Inferior parietal cortex (tissue), 1 donor: ENCODE results near the gene CEACAM19.
"Not testable (repeated sequence)": the region's sequence is repeated elsewhere in the genome, so short reads cannot be mapped to it uniquely, and the experiment has no call there.

Source experiments
- DNase-seq: peaks from one replicate; pipeline ENCODE4 v3.0.0-alpha.2; 2016; ENCODE audit errors: extremely low spot score

The CEACAM19 gene

DNA sequence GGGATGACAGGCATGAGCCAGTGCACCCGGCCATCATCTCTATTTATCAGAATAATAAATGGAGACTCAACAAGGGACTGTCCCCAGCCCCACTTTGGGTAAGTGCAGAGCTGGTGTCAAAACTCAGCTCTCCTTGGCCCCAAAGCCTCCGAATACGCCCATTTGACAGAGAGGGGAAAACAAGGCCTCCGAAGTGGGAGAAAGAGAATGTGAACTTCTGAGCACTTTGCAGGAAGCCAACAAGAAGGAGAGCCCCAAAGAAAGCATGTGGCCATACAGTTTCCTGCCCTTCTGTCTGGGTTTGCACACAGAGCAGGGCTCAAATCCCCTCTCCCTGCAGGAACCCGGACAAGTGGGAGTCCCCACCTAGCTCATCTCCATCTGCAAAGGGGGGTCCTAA, 29.3 kb downstream of the CEACAM19 start:
- no peak for DNase-seq

DNA sequence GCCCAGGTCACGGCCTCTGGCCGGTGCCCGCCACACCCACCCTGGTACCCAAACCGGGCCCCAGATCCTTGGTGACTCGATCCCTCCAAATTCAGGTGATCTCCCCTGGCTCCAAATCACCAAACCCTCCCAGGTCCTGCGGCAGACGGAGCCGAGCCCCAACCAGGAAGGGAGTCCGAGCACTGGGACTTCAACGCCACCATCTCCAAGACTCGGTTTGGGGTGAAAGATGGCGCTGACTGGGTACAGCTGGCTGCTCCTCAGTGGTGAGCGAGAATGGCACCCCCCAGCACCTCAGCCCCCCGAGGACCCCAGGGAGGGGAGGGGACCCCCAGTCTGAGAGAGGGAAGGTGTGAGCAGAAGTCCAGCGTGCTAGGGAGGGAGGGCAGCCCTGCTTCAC, 29.9 kb downstream of the CEACAM19 start:
- DNase-seq = no peak

DNA sequence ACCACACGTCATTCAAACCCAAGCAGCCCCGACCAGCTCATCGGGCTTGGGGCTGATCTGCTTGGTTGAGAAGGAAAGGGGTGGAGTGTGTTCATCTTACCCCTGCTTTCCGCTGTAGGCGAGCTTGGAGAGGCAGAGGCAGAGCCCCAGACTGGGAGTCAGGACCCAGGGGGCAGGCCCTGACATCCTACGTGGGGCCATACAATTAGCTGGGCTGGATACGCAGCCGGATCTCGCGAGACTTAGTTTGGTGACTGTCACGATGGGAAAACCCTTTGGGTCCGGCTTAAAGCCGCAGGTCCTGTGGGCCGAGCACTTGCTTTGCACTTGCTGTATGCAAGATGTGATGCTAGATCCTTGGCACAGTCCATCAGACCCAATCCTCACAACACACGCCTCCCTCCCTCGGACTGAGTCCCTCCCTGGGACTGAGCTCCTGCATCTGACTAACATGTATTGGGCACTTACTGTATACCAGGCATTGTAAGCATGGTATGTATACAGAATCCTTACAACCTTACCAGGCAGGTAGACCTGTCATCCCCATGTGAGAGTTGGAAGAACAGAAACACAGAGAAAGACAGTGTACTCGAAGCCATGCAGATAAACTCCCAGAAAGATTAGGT, 31.4 kb downstream of the CEACAM19 start:
- DNase-seq = no peak

DNA sequence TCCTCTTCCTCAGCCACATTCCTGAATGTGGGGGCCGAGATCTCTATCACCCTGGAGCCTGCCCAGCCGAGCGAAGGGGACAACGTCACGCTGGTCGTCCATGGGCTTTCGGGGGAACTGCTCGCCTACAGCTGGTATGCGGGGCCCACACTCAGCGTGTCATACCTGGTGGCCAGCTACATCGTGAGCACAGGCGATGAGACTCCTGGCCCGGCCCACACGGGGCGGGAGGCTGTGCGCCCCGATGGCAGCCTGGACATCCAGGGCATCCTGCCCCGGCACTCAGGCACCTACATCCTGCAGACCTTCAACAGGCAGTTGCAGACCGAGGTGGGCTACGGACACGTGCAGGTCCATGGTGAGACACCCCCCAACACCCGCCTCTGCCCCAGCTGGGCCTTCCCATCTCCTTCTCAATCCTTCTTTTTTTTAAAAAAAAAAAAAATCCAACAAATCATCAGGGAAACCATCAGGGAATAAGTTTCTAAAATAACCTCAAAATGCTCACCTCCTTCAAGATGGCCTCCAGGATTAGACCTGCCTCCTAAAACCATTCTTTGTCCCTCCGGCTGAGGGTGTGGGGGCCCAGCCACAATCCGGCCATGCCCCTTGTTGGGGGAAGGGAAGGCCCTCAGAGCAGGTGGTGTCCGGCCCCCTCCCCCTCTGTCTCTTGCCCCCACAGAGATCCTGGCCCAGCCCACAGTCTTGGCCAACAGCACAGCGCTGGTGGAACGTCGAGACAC, 32.2 kb downstream of the CEACAM19 start:
- DNase-seq = no peak

- DNase-seq = no peak
These were observed 33.7 kb downstream of the CEACAM19 start for GRCh38 chr19:44704982-44705381.

GRCh38 chr19:44705502-44706010, 34.3 kb downstream of the CEACAM19 start:
- no peak for DNase-seq

GRCh38 chr19:44706506-44707236, 35.4 kb downstream of the CEACAM19 start:
- DNase-seq = no peak

DNA sequence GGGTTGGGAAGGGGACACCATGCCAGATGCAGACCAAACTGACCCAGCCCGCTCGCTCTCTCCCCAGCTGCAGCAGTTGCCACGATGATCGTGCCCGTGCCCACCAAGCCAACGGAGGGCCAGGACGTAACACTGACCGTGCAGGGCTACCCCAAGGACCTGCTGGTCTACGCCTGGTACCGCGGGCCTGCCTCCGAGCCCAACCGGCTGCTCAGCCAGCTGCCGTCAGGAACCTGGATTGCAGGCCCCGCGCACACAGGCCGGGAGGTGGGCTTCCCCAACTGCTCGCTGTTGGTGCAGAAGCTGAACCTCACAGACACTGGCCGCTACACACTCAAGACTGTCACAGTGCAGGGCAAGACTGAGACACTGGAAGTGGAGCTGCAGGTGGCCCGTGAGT, 36.5 kb downstream of the CEACAM19 start:
- DNase-seq = no peak

DNA sequence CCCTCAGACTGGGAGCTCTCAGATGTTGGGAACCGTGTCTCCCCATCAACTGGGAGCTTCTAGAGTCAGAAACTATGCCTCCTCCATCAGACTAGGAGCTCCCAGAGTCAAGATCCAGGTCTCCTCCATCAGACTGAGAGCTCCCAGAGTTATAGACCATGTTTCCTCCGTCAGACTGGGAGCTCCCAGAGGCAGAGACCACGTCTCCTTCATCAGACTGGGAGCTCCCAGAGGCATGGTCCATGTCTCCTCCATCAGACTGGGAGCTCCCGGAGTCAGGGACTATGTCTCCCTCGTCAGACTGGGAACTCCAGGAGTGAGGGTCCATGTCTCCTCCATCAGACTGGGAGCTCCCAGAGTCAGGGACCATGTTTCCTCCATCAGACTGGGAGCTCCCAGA, 37.7 kb downstream of the CEACAM19 start:
- DNase-seq = no peak

DNA sequence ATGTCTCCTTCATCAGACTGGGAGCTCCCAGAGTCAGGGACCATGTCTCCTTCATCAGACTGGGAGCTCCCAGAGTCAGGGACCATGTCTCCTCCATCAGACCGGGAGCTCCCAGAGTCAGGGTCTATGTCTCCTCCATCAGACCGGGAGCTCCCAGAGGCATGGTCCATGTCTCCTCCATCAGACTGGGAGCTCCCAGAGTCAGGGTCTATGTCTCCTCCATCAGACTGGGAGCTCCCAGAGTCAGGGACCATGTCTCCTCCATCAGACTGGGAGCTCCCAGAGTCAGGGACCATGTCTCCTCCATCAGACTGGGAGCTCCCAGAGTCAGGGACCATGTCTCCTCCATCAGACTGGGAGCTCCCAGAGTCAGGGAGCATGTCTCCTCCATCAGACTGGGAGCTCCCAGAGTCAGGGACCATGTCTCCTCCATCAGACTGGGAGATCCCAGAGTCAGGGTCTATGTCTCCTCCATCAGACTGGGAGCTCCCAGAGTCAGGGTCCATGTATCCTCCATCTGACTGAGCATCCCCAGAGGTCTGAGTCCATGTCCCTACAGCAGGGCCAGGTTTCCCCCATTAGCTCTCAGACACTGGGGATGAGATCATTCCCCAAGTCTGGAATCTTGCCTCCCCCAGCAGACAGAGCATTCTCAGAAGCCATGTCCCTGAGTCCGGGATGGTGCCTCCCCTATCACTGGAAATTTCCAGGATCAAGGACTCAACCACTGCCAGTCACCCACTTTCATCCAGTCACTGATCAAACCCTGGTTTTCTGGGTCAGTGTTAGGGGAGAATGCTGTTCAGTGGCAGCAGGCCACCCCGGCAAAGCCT, 38.4 kb downstream of the CEACAM19 start:
- DNase-seq = not testable (repeated sequence)

DNA sequence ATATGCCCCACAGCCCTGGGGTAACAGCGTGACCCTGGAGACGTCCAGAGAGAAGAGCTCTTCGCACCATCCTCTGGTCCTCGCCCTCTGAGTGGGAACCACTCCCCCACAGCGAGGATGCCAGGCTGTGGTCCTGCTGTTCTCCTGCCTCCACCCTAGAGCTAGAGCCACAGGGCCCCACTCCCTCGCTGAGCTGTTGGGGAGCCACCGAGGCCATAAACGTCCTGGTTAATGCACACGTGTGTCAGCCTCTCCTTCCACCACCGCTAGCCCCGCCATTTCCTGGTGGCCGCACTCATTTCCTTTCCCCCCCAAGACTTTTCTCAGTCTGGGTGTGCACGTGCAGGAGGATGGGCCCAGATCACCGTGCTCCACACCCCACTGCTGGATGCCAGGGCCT, 39.2 kb downstream of the CEACAM19 start:
- DNase-seq = no peak

DNA sequence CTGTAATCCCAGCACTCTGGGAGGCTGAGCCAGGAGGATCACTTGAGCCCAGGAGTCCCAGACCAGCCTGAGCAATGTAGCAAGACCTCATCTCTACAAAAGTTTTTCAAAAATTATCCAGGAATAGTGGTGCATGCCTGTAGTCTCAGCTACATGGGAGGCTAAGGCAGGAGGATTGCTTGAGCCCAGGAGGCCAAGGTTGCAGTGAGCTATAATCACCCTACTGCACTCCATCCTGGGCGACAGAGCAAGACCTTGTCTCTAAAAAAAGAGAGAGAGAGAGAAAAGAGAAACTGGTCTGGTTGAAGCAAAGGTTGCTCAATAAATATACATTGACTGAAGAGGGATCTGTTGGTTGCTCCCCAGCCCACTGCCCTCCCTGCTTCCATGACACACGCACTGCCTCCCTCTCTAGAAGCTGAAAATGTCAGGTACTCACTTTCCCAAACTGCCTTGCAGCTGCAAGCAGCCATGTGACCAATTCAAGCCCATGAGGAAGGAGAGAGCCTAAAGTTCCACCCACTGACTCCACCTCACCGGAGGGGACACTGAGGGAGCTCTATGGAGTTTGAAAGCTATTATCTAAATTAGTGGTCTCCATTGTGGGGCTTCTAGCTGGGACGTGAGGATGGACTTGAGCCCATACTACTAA, 41.7 kb downstream of the CEACAM19 start:
- no peak for DNase-seq

DNA sequence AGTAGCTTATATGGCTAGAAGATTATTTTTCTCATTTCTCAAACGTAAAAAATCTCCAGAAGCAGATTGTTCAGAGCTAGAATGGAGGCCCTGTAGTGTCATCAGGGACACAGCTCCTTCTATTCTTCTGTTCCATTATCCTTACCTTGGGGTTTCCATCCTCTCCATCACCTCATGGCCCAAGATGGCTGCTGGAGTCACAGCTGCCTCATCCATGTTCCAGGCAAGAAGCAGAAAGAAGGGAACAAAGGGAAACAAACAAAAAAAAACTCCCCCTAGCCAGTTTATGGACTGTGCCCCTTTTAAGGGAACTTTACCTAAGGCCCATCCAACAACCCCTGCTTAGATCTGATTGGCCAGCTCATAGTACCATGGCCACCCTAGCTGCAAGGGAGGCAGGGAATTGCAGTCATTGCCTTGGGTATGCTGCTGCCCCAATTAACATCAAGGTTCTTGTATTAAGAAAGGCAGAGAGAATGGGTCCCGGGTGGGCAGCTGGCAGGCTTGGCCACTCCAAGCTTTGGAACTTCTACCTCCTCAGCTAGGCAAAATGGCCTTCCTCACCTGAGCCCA, 43.4 kb downstream of the CEACAM19 start:
- no peak for DNase-seq

DNA sequence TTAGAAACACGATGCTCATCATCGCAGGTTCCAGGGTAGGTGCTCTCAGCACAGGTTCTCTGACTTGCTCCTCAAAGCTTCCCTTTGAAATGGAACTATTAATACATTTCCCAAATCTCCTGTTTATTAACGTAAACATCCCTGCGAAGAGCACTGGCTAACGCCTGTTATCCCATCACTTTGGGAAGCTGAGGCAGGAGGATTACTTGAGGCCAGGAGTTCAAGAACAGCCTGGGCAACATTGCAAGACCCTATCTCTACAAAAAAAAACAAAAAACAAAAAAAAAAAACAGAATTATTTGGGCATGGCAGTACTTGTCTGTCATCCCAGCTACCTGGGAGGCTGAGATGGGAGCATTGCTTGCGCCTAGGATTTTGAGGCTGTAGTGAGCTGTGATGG, 46.3 kb downstream of the CEACAM19 start:
- no peak for DNase-seq

- DNase-seq = peak; percentile 13
These were observed 47.4 kb downstream of the CEACAM19 start for GRCh38 chr19:44718441-44719261.

DNA sequence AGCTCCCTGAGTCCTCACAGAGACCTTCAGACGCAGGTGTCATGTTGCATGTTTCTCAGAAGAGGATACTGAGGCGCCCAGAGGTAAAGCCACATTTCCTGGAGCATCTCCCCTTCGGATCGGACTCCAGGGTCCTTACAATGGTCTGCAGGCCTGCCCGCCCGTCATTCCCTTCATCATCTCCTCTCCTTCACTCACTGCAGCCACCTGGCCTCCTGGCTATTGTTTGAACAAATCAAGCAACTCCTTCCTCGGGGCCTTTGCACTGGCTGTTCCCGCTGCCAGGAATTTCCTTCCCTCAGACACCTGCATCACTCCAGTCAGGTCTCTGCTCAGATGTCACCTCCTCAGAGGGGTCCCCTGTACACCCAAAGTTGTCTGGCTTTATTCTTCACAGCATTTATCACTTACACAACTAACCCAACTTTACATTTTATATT, 48.0 kb downstream of the CEACAM19 start:
- DNase-seq = no peak

DNA sequence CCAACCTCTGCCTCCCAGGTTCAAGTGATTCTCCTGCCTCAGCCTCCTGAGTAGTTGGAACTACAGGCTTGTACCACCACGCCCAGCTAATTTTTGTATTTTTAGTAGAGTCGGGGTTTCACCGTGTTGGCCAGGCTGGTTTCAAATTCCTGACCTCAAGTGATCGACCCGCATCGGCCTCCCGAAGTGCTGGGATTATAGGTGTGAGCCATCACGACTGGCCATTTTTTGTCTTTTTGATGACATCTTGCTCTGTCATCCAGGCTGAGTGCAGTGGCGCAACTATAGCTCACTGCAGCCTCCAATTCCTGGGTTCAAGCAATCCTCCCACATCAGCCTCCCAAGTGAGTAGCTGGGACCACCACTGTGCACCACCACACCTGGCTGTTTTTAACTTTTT, 49.1 kb downstream of the CEACAM19 start:
- not testable (repeated sequence) for DNase-seq

DNA sequence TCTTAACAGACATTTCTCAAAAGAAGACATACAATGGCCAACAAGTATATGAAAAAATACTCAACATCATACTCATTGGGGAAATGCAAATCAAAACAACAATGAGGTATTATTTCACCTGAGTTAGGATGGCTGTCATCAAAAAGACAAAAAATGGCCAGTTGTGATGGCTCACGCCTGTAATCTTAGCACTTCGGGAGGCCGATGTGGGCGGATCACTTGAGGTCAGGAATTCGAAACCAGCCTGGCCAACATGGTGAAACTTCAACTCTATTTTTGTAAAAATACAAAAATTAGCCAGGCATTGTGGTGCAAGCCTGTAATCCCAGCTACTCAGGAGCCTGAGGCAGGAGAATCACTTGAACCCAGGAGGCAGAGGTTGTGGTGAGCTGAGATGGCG, 49.7 kb downstream of the CEACAM19 start:
- DNase-seq = no peak

- DNase-seq = not testable (repeated sequence)
These were observed 50.1 kb downstream of the CEACAM19 start for GRCh38 chr19:44721369-44721768.
